ENCODE results near the gene PRR4.

The PRR4 gene

DNA sequence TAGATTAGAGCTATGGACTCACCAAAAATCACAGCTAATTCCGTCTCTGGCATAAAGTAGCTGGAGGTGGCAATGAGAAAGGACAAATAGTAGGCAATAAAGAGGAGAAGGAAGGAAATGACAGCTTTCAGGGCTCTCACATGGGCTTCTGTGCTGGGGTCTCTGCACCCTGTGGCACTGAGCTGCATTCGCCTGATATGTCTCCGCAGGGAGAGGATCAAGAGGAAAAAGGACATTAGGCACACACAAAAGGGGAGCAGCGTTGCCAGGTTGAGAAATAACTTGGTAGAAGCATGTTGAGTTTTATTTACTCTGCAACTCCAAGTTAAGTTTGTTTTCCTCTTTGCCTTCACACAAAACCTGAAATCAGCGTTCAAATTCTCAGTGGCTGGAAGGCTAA, 47.5 kb downstream of the PRR4 start:
- no peak for DNase-seq (ENCODE audit: low spot score)
